Gastroesophageal sphincter (tissue), 3 donors: ENCODE data around the gene THSD4.

ENCODE experiments used
- EP300 ChIP-seq: sonication (generic); formaldehyde crosslinking; IDR thresholded peaks from one replicate; pipeline ENCODE4 v1.6.1; 2017; ENCODE audit warnings: antibody characterized with exemption, mild to moderate bottlenecking
- POLR2A ChIP-seq, 2 donors: fragments of 450-650 bp; IDR thresholded peaks; one replicate each; pipeline ENCODE4 v1.6.1; 2017; ENCODE audit warnings: antibody characterized with exemption in 2 of 2, mild to moderate bottlenecking in 2 of 2, moderate library complexity in 1 of 2
- POLR2AphosphoS5 ChIP-seq: sonication (generic); formaldehyde crosslinking; IDR thresholded peaks from one replicate; pipeline ENCODE4 v1.6.1; 2017; ENCODE audit warnings: antibody characterized with exemption
- TF ChIP-seq, protein P1 (sequence below), 4 experiments: fragments of 200-600 bp in 2 of 4; fragments of 450-650 bp in 2 of 4; sonication (generic) in 1 of 4; IDR thresholded peaks; one replicate each; pipeline ENCODE4 v1.5.1; 2017 to 2019; ENCODE audit warnings: antibody characterized with exemption in 4 of 4, mild to moderate bottlenecking in 2 of 4, moderate library complexity in 2 of 4

DNA sequence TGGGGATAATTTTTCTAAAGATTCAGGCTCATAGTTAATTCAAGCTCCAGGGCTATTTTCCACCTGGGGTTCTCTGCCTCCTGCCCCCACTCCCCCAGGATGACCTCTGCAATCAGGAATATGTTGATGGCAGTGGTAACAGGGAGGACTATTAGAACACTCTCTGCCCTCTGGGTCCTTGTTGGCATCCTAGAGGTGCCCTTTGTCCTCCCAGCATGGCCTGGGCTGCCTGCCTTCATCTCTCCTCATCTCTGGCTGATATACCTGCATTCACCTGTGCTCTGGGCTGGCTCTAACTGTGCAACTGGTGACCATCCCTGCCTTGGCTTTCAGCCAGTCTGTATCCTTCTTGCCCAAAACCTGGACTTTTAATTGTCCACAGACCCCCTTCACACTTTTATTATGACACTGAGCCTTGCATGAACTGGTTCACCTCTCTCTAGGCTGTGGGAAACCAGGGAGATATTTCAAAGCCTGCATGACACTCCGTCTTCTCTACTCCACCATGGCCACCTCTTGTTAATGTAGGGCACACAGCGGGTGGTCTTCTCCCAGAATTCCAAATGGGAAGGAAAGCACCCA, 199.8 kb downstream of the THSD4 start:
- TF ChIP-seq, protein P1, sequence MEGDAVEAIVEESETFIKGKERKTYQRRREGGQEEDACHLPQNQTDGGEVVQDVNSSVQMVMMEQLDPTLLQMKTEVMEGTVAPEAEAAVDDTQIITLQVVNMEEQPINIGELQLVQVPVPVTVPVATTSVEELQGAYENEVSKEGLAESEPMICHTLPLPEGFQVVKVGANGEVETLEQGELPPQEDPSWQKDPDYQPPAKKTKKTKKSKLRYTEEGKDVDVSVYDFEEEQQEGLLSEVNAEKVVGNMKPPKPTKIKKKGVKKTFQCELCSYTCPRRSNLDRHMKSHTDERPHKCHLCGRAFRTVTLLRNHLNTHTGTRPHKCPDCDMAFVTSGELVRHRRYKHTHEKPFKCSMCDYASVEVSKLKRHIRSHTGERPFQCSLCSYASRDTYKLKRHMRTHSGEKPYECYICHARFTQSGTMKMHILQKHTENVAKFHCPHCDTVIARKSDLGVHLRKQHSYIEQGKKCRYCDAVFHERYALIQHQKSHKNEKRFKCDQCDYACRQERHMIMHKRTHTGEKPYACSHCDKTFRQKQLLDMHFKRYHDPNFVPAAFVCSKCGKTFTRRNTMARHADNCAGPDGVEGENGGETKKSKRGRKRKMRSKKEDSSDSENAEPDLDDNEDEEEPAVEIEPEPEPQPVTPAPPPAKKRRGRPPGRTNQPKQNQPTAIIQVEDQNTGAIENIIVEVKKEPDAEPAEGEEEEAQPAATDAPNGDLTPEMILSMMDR (IDR thresholded peaks at IDR 0.05), result no peak
- no peak for TF ChIP-seq POLR2AphosphoS5
- no peak for TF ChIP-seq POLR2A (IDR thresholded peaks at IDR 0.05)
- TF ChIP-seq EP300, result no peak
